Chondrocyte (in vitro differentiated cells): ENCODE results near the gene WWOX. TPM values are rescaled to one million over a fixed set of nuclear protein-coding genes. Genes with fewer than 3 reads are reported as not detected.

Experiments
- DNase-seq: peaks from one replicate; pipeline ENCODE4 v3.0.0; 2021; ENCODE audit warnings: mixed read lengths, low spot score
- H3K27ac Mint-ChIP-seq: one replicate; pipeline ENCODE4 v1.8.0; 2021; ENCODE audit warnings: mild to moderate bottlenecking, moderate library complexity, mixed read lengths; ENCODE audit not compliant: unreplicated experiment
- H3K27me3 Mint-ChIP-seq: 2 replicates; pipeline ENCODE4 v1.8.0; 2021; ENCODE audit warnings: low read depth, mixed read lengths
- H3K36me3 Mint-ChIP-seq: 2 replicates; pipeline ENCODE4 v1.8.0; 2021; ENCODE audit warnings: low read depth, mixed read lengths
- H3K4me1 Mint-ChIP-seq: 2 replicates; pipeline ENCODE4 v1.8.0; 2021; ENCODE audit warnings: low read depth, mild to moderate bottlenecking, mixed read lengths
- H3K4me3 Mint-ChIP-seq: one replicate; pipeline ENCODE4 v1.8.0; 2021; ENCODE audit warnings: mild to moderate bottlenecking, moderate library complexity, mixed read lengths; ENCODE audit not compliant: unreplicated experiment
- H3K9me3 Mint-ChIP-seq: 2 replicates; pipeline ENCODE4 v1.8.0; 2021; ENCODE audit warnings: low read depth, mixed read lengths
- CTCF ChIP-seq: fragments of 200-600 bp; sonication (generic); IDR thresholded peaks from 2 replicates; pipeline ENCODE4 v1.5.0; 2021; ENCODE audit warnings: antibody characterized with exemption, mild to moderate bottlenecking, moderate library complexity
- total RNA-seq: library from RNA; stranded (reverse); gene quantifications from 3 replicates; pipeline ENCODE4 v1.2.1, GENCODE V29; 2021

Gene WWOX
- total RNA-seq, 1 donor from 2014 or later: 12.1 TPM

GRCh38 chr16:78962457-78962929, 863.0 kb downstream of the WWOX start:
- no peak for TF ChIP-seq CTCF
- Mint-ChIP-seq H3K36me3 (no peaks in the 10 kb centered on the region), H3K27ac (no peak overlapping the region), H3K27me3 (no peaks in the 10 kb centered on the region), H3K9me3 (peaks cover 18% of the 10 kb centered on the region), H3K4me1 (no peaks in the 10 kb centered on the region), H3K4me3 (no peak overlapping the region)
- no peak for DNase-seq

GRCh38 chr16:78967948-78968347, 868.5 kb downstream of the WWOX start:
- Mint-ChIP-seq H3K27me3 (no peaks in the 10 kb centered on the region), H3K9me3 (peaks cover 6% of the 10 kb centered on the region), H3K4me1 (no peaks in the 10 kb centered on the region), H3K36me3 (no peaks in the 10 kb centered on the region), H3K4me3 (no peak overlapping the region), H3K27ac (no peak overlapping the region)
- no peak for TF ChIP-seq CTCF
- no peak for DNase-seq

GRCh38 chr16:78969721-78970120, 870.3 kb downstream of the WWOX start:
- Mint-ChIP-seq H3K36me3 (no peaks in the 10 kb centered on the region), H3K4me3 (no peak overlapping the region), H3K27me3 (no peaks in the 10 kb centered on the region), H3K4me1 (no peaks in the 10 kb centered on the region), H3K27ac (no peak overlapping the region), H3K9me3 (no peaks in the 10 kb centered on the region)
- no peak for TF ChIP-seq CTCF
- DNase-seq: no peak

- Mint-ChIP-seq H3K27ac (no peak overlapping the region), H3K9me3 (no peaks in the 10 kb centered on the region), H3K4me3 (no peak overlapping the region), H3K27me3 (no peaks in the 10 kb centered on the region), H3K4me1 (no peaks in the 10 kb centered on the region), H3K36me3 (no peaks in the 10 kb centered on the region)
- no peak for TF ChIP-seq CTCF
- no peak for DNase-seq
These were observed 871.2 kb downstream of the WWOX start for GRCh38 chr16:78970650-78971049.

GRCh38 chr16:78972006-78972405, 872.6 kb downstream of the WWOX start:
- DNase-seq: no peak
- H3K4me3 Mint-ChIP-seq: no peak overlapping the region
- no peaks in the 10 kb centered on the region for H3K36me3 Mint-ChIP-seq
- no peaks in the 10 kb centered on the region for H3K9me3 Mint-ChIP-seq
- H3K27me3 Mint-ChIP-seq: no peaks in the 10 kb centered on the region
- TF ChIP-seq CTCF: no peak
- H3K27ac Mint-ChIP-seq: no peak overlapping the region
- no peaks in the 10 kb centered on the region for H3K4me1 Mint-ChIP-seq
